HEK293 (cell line): Measurements from ENCODE around the gene ZNF521.

Experiments used
- CTCF ChIA-PET: fragments of 350-600 bp; formaldehyde crosslinking; extraction: SDS; loops from one replicate; lab custom pipeline; 2021; ENCODE audit warnings: antibody characterized with exemption; lab: Yijun Ruan, JAX
- POLR2A ChIA-PET: fragments of 300-600 bp; formaldehyde crosslinking; extraction: SDS; loops from one replicate; lab custom pipeline; 2020; ENCODE audit warnings: antibody characterized with exemption, inconsistent platforms; lab: Yijun Ruan, JAX
- H3K27ac ChIP-seq: fragments of 200-500 bp; sonication (Bioruptor generic); 2 replicates; pipeline ENCODE4 v1.5.1; 2014; ENCODE audit warnings: low read depth, low read length, control low read depth, inconsistent platforms; ENCODE audit errors: extremely low read depth
- H3K36me3 ChIP-seq, 2 experiments: fragments of 200-500 bp in 1 of 2; sonication (Bioruptor generic) in 1 of 2; 1 replicate in 1 of 2; 2 replicates in 1 of 2; pipeline ENCODE4 v1.5.1; 2014 to 2017; ENCODE audit warnings: inconsistent platforms in 2 of 2, low read length in 2 of 2; ENCODE audit not compliant: control insufficient read depth in 2 of 2, insufficient read depth in 1 of 2
- H3K4me1 ChIP-seq: fragments of 200-500 bp; sonication (Bioruptor generic); 2 replicates; pipeline ENCODE4 v1.5.1; 2014; ENCODE audit warnings: mild to moderate bottlenecking, low read length, inconsistent platforms; ENCODE audit not compliant: control insufficient read depth, insufficient read depth
- H3K4me3 ChIP-seq: 2 replicates; pipeline ENCODE4 v1.5.1; 2011; ENCODE audit warnings: low read depth, mild to moderate bottlenecking, control low read depth, low read length, moderate library complexity
- H3K9me3 ChIP-seq: fragments of 200-500 bp; sonication (Bioruptor generic); 2 replicates; pipeline ENCODE4 v1.5.1; 2014; ENCODE audit warnings: low read depth, low read length, inconsistent platforms; ENCODE audit not compliant: control insufficient read depth, insufficient read depth
- BCL11B ChIP-seq: fragments of 450-650 bp; formaldehyde crosslinking; IDR thresholded peaks from 2 replicates; pipeline ENCODE4 v1.5.1; 2016; ENCODE audit warnings: low read depth, missing biosample characterization, missing genetic modification characterization
- FEZF1 ChIP-seq: fragments of 450-650 bp; formaldehyde crosslinking; IDR thresholded peaks from 2 replicates; pipeline ENCODE4 v1.5.1; 2016; ENCODE audit warnings: missing biosample characterization, missing genetic modification characterization
- KLF8 ChIP-seq: fragments of 450-650 bp; formaldehyde crosslinking; IDR thresholded peaks from 2 replicates; pipeline ENCODE4 v1.5.1; 2016; ENCODE audit warnings: missing biosample characterization, missing genetic modification characterization
- SCRT2 ChIP-seq: fragments of 450-650 bp; formaldehyde crosslinking; IDR thresholded peaks from 2 replicates; pipeline ENCODE4 v1.5.1; 2016; ENCODE audit warnings: missing biosample characterization, missing genetic modification characterization
- WT1 ChIP-seq: fragments of 450-650 bp; formaldehyde crosslinking; IDR thresholded peaks from 2 replicates; pipeline ENCODE4 v1.5.1; 2016; ENCODE audit warnings: missing biosample characterization, missing genetic modification characterization
- ZBTB26 ChIP-seq: fragments of 450-650 bp; formaldehyde crosslinking; optimal IDR thresholded peaks from 2 replicates; pipeline ENCODE3; 2016; ENCODE audit warnings: missing biosample characterization, mild to moderate bottlenecking, missing genetic modification characterization
- ZNF112 ChIP-seq: fragments of 450-650 bp; formaldehyde crosslinking; IDR thresholded peaks from 2 replicates; pipeline ENCODE4 v1.5.0; 2017; ENCODE audit warnings: missing biosample characterization, missing genetic modification characterization
- ZNF148 ChIP-seq: fragments of 450-650 bp; formaldehyde crosslinking; IDR thresholded peaks from 2 replicates; pipeline ENCODE4 v1.5.0; 2017; ENCODE audit warnings: missing biosample characterization, missing genetic modification characterization, borderline replicate concordance
- ZNF510 ChIP-seq: fragments of 450-650 bp; formaldehyde crosslinking; IDR thresholded peaks from 2 replicates; pipeline ENCODE4 v1.5.1; 2018; ENCODE audit warnings: mild to moderate bottlenecking, missing genetic modification characterization, missing biosample characterization; ENCODE audit not compliant: insufficient replicate concordance
- ZNF529 ChIP-seq: fragments of 450-650 bp; formaldehyde crosslinking; IDR thresholded peaks from 2 replicates; pipeline ENCODE4 v1.5.1; 2017; ENCODE audit warnings: missing genetic modification characterization, missing biosample characterization; ENCODE audit not compliant: insufficient replicate concordance
- ZNF585B ChIP-seq: fragments of 450-650 bp; formaldehyde crosslinking; IDR thresholded peaks from 2 replicates; pipeline ENCODE4 v1.5.1; 2016; ENCODE audit warnings: missing biosample characterization, missing genetic modification characterization
- ZNF654 ChIP-seq: fragments of 450-650 bp; formaldehyde crosslinking; IDR thresholded peaks from 2 replicates; pipeline ENCODE4 v1.5.1; 2016; ENCODE audit warnings: low read depth, missing biosample characterization, missing genetic modification characterization
- TF ChIP-seq, protein P1 (sequence below): fragments of 450-650 bp; formaldehyde crosslinking; IDR thresholded peaks from 2 replicates; pipeline ENCODE4 v1.5.1; 2016; ENCODE audit warnings: missing biosample characterization, missing genetic modification characterization
- TF ChIP-seq, protein P2 (sequence below): fragments of 450-650 bp; formaldehyde crosslinking; IDR thresholded peaks from 2 replicates; pipeline ENCODE4 v1.5.1; 2017; ENCODE audit warnings: missing biosample characterization, missing genetic modification characterization
- TF ChIP-seq, protein P3 (sequence below): fragments of 450-650 bp; formaldehyde crosslinking; IDR thresholded peaks from 2 replicates; pipeline ENCODE4 v1.5.1; 2016; ENCODE audit warnings: missing biosample characterization, missing genetic modification characterization
- TF ChIP-seq, protein P4 (sequence below): fragments of 450-650 bp; formaldehyde crosslinking; IDR thresholded peaks from 2 replicates; pipeline ENCODE4 v1.5.1; 2016; ENCODE audit warnings: missing biosample characterization, missing genetic modification characterization

Gene ZNF521

GRCh38 chr18:25146512-25146910, 205.5 kb downstream of the ZNF521 start (continued):
- no peak for TF ChIP-seq ZNF654 (tag by site-specific recombination)
- TF ChIP-seq, all 188 proteins: peak for 0

DNA sequence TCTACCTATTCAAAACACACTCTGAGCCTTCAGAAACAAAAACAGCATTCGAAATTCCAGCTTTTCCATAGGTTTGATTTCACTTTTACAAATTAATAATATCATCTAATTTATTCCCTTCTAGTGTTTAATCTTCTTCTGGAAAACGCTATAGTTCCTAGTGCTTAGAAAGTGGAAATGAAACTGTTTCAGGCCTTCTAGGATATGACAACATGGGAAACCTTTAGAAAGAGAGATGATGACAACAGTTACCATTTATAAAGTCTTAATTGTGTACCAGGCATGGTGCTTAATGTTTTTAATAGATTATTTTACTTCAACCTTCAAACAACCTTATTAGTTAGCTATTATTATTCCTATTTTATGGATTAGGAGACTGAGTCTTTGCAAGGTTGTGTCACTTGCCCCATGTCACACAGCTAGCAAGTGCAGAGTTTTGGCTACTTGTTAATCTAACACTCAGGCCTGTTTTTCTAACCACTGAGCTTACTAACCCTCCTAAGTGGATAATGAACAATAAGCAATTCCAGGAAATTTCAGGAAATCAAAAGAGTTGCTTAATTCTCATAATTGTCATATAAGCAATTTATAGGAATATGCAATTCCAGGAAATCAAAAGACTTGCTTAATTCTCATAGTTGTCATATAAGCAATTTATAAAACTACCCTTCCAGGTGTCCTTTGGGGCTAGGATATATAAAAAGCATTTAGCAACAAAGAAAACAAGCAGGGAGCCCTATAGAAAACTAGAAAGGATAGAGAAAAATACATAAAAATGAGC, 206.0 kb downstream of the ZNF521 start:
- CTCF ChIA-PET: no interaction called here
- no peaks in the 10 kb centered on the region for H3K36me3 ChIP-seq
- TF ChIP-seq ZNF585B (tag by site-specific recombination): no peak
- TF ChIP-seq, all 188 proteins: peak for 0
- POLR2A ChIA-PET: no interaction called here
- Histone ChIP-seq H3K9me3 (no peaks in the 10 kb centered on the region), H3K27ac (no peak overlapping the region), H3K4me3 (no peak overlapping the region), H3K4me1 (no peaks in the 10 kb centered on the region)

DNA sequence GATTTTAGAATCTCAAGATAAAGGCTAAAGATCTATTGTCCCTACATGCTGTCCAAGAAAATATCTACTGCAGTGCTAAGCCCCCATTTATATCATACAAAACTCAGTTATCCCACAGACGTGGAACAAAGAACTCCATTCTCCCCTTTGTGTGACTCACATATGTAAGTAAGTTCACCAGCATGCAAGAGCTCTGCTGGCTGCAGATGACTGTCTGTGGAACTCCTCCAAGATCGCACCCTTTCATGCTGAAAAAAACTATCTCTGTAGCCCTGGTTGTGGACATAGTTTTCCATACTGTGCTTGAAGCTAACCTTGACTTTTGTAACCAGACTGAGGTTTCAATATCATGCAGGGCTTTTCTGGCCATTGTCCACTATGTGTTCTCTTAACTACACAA, 207.1 kb downstream of the ZNF521 start:
- TF ChIP-seq BCL11B (tag by site-specific recombination) (no peak), KLF8 (no peak), FEZF1 (tag by site-specific recombination) (no peak)
- TF ChIP-seq, protein P1, sequence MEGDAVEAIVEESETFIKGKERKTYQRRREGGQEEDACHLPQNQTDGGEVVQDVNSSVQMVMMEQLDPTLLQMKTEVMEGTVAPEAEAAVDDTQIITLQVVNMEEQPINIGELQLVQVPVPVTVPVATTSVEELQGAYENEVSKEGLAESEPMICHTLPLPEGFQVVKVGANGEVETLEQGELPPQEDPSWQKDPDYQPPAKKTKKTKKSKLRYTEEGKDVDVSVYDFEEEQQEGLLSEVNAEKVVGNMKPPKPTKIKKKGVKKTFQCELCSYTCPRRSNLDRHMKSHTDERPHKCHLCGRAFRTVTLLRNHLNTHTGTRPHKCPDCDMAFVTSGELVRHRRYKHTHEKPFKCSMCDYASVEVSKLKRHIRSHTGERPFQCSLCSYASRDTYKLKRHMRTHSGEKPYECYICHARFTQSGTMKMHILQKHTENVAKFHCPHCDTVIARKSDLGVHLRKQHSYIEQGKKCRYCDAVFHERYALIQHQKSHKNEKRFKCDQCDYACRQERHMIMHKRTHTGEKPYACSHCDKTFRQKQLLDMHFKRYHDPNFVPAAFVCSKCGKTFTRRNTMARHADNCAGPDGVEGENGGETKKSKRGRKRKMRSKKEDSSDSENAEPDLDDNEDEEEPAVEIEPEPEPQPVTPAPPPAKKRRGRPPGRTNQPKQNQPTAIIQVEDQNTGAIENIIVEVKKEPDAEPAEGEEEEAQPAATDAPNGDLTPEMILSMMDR (tag by site-specific recombination): no peak
- TF ChIP-seq, protein P2, sequence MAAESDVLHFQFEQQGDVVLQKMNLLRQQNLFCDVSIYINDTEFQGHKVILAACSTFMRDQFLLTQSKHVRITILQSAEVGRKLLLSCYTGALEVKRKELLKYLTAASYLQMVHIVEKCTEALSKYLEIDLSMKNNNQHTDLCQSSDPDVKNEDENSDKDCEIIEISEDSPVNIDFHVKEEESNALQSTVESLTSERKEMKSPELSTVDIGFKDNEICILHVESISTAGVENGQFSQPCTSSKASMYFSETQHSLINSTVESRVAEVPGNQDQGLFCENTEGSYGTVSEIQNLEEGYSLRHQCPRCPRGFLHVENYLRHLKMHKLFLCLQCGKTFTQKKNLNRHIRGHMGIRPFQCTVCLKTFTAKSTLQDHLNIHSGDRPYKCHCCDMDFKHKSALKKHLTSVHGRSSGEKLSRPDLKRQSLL (tag by site-specific recombination): no peak
- CTCF ChIA-PET: interaction anchor here (0.5 kb wide), 1 partner anchor 60 kb away, joined by 3 read pairs; no protein-coding TSS in a partner anchor

DNA sequence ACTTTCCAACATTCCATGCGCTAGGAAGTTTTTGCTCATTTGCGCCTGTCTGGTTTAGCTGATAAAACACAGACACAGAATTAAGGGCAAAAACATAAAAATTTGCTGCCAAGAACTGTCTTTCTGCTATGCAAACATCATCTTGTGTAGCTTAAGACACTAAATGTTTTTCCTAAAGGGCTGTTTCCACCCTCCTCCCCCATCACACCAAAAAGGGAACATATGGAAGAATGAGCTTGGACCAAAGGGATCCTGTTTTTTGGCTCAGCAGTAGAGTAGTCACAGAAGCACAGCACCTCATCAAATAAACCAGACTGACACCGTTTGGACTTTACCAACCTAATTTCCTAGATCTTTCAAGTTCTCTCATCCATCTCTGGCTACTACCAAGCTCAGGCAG, 210.1 kb downstream of the ZNF521 start:
- H3K9me3 ChIP-seq: no peaks in the 10 kb centered on the region
- H3K27ac ChIP-seq: no peak overlapping the region
- CTCF ChIA-PET: interaction anchor here (0.6 kb wide), 1 partner anchor 40 kb away, joined by 5 read pairs; no protein-coding TSS in a partner anchor
- H3K36me3 ChIP-seq: no peaks in the 10 kb centered on the region
- POLR2A ChIA-PET: no interaction called here
- H3K4me3 ChIP-seq: no peak overlapping the region
- no peaks in the 10 kb centered on the region for H3K4me1 ChIP-seq
- no peak for TF ChIP-seq SCRT2
- no peak for TF ChIP-seq WT1 (tag by site-specific recombination)
- TF ChIP-seq, protein P3, sequence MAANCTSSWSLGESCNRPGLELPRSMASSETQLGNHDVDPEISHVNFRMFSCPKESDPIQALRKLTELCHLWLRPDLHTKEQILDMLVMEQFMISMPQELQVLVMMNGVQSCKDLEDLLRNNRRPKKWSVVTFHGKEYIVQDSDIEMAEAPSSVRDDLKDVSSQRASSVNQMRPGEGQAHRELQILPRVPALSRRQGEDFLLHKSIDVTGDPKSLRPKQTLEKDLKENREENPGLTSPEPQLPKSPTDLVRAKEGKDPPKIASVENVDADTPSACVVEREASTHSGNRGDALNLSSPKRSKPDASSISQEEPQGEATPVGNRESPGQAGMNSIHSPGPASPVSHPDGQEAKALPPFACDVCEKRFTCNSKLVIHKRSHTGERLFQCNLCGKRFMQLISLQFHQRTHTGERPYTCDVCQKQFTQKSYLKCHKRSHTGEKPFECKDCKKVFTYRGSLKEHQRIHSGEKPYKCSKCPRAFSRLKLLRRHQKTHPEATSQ (tag by site-specific recombination): no peak
- TF ChIP-seq ZNF510 (tag by site-specific recombination): no peak
- TF ChIP-seq ZBTB26 (tag by site-specific recombination): no peak
- TF ChIP-seq, protein P4, sequence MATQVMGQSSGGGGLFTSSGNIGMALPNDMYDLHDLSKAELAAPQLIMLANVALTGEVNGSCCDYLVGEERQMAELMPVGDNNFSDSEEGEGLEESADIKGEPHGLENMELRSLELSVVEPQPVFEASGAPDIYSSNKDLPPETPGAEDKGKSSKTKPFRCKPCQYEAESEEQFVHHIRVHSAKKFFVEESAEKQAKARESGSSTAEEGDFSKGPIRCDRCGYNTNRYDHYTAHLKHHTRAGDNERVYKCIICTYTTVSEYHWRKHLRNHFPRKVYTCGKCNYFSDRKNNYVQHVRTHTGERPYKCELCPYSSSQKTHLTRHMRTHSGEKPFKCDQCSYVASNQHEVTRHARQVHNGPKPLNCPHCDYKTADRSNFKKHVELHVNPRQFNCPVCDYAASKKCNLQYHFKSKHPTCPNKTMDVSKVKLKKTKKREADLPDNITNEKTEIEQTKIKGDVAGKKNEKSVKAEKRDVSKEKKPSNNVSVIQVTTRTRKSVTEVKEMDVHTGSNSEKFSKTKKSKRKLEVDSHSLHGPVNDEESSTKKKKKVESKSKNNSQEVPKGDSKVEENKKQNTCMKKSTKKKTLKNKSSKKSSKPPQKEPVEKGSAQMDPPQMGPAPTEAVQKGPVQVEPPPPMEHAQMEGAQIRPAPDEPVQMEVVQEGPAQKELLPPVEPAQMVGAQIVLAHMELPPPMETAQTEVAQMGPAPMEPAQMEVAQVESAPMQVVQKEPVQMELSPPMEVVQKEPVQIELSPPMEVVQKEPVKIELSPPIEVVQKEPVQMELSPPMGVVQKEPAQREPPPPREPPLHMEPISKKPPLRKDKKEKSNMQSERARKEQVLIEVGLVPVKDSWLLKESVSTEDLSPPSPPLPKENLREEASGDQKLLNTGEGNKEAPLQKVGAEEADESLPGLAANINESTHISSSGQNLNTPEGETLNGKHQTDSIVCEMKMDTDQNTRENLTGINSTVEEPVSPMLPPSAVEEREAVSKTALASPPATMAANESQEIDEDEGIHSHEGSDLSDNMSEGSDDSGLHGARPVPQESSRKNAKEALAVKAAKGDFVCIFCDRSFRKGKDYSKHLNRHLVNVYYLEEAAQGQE (tag by site-specific recombination): no peak
- no peak for TF ChIP-seq ZNF112 (tag by site-specific recombination)
- TF ChIP-seq ZNF529 (tag by site-specific recombination): no peak
- no peak for TF ChIP-seq ZNF148 (tag by site-specific recombination)

More for the DNA sequence above, 207.1 kb downstream of the ZNF521 start:
- POLR2A ChIA-PET: no interaction called here
- Histone ChIP-seq H3K27ac (no peak overlapping the region), H3K4me1 (no peaks in the 10 kb centered on the region), H3K36me3 (no peaks in the 10 kb centered on the region), H3K9me3 (no peaks in the 10 kb centered on the region), H3K4me3 (no peak overlapping the region)
